Measurements from ENCODE around the gene C2orf66. TPM values are rescaled to one million over a fixed set of nuclear protein-coding genes. Genes with fewer than 3 reads are reported as not detected.

Gene C2orf66
- under 1 TPM in 1 of 2 donors, not detected in 1; 0.32 TPM for total RNA-seq

DNA sequence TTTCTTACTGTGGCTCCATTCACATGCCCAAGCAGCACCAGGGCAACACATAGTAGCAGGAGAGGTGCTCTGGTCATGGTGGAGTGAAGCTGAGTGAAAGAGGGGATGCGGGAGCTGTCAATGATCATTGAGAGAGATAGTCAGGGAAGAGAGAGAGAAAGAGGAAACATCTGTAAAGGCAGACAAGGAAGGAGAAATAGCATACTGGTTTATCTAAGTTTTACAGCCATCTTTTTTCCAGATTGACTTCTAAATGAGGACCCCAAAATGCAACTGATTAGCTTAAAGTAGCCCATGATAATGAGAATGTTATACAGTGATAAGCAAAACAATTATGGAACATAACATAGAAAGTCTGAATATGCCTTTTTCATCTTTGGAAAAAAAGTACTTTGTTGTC is at the start of gene C2orf66:
TSS of gene C2orf66 (minus strand) at position 96 of the 400 bp plus-strand sequence. CDS start at position 77, 19 bp downstream.
- WGBS, result 85% methylated on average over 1 of the region's 1 CpG
- TF ChIP-seq POLR2A (IDR thresholded peaks at IDR 0.05) (no peak), POLR2AphosphoS5 (IDR thresholded peaks at IDR 0.05) (no peak)
- TF ChIP-seq, protein P1, sequence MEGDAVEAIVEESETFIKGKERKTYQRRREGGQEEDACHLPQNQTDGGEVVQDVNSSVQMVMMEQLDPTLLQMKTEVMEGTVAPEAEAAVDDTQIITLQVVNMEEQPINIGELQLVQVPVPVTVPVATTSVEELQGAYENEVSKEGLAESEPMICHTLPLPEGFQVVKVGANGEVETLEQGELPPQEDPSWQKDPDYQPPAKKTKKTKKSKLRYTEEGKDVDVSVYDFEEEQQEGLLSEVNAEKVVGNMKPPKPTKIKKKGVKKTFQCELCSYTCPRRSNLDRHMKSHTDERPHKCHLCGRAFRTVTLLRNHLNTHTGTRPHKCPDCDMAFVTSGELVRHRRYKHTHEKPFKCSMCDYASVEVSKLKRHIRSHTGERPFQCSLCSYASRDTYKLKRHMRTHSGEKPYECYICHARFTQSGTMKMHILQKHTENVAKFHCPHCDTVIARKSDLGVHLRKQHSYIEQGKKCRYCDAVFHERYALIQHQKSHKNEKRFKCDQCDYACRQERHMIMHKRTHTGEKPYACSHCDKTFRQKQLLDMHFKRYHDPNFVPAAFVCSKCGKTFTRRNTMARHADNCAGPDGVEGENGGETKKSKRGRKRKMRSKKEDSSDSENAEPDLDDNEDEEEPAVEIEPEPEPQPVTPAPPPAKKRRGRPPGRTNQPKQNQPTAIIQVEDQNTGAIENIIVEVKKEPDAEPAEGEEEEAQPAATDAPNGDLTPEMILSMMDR (IDR thresholded peaks at IDR 0.05), result no peak
- Histone ChIP-seq H3K9me3 (no peaks in the 10 kb centered on the region), H3K27ac (no peak within 1 kb of the TSS), H3K4me3 (no peak within 1 kb of the TSS), H3K27me3 (replicated peaks; ENCODE audit: insufficient read depth) (peaks cover 2% of the 10 kb centered on the region), H3K36me3 (no peaks in the 10 kb centered on the region), H3K4me1 (replicated peaks) (no peaks in the 10 kb centered on the region)
- no peak for DNase-seq (ENCODE audit: low spot score)
- intact Hi-C loops (cut with DNase I), result no loop called here

DNA sequence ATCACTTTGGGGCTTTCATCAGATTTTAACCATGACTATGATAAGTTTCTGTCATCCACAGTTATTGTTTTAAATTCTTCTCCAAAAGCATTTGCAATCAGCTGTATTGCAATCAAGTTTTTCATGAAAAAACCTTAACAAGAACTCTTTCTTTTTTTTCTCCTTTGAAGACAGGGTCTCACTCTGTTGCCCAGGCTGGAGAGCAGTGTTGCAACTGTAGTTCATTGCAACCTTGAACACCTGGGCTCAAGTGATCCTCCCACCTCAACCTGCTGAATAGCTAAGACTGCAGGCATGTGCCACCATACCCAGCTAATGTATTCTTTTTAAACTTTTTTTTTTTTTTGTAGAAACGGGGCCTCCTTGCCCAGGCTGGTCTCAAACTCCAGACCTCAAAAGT is 45.5 kb upstream of the C2orf66 start:
- WGBS, result 94% methylated on average over 1 of the region's 1 CpG
- Histone ChIP-seq H3K4me1 (replicated peaks) (no peaks in the 10 kb centered on the region), H3K27ac (no peak overlapping the region), H3K9me3 (no peaks in the 10 kb centered on the region), H3K4me3 (no peak overlapping the region), H3K36me3 (no peaks in the 10 kb centered on the region), H3K27me3 (replicated peaks; ENCODE audit: insufficient read depth) (no peaks in the 10 kb centered on the region)
- no peak for DNase-seq (ENCODE audit: low spot score)
- intact Hi-C loops (cut with DNase I), result no loop called here
- TF ChIP-seq POLR2A (IDR thresholded peaks at IDR 0.05), result no peak
- TF ChIP-seq, protein P1 (IDR thresholded peaks at IDR 0.05), result no peak
- no peak for TF ChIP-seq POLR2AphosphoS5 (IDR thresholded peaks at IDR 0.05)

DNA sequence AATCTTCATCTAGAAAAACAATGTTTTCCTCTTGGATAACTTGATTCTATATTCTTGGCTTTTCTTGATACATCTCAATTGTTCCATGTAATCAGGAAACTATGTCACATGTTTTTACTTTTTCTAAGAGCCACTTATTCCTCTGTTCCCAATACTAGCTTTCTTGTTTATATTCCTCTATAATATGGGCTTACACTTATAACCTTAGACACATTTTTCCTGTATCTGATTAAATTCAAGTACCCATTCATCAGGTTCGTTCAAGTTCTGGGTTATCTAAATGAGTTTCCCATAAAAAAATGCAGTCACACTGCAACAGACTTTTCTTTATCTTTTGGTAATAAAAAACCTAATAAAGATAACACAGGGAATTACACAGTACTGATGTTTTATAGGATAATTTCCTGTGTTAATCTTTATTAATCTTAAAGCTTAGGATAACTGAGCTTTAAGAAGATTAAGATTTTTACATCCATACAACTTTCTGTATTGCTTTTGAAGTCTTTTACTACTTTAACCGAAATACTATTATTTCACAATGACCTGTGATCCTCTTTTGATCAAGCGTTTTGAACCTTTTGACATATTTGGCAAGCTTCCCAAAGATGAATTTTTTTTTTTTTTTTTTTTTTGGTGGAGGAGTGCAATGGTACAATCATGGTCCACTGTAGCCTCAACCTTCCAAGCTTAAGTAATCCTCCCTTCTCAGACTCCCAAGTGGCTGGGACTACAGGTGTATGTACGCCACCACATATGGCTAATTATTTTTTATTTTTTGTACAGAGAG is 44.3 kb upstream of the C2orf66 start:
- DNase-seq (ENCODE audit: low spot score), result no peak
- no peaks in the 10 kb centered on the region for H3K27me3 ChIP-seq (replicated peaks; ENCODE audit: insufficient read depth)
- no peak overlapping the region for H3K27ac ChIP-seq
- WGBS, result 44% methylated on average over 4 of the region's 4 CpGs
- intact Hi-C loops (cut with DNase I), result no loop called here
- H3K4me3 ChIP-seq, result no peak overlapping the region
- TF ChIP-seq POLR2A (IDR thresholded peaks at IDR 0.05) (no peak), POLR2AphosphoS5 (IDR thresholded peaks at IDR 0.05) (no peak)
- TF ChIP-seq, protein P1 (IDR thresholded peaks at IDR 0.05), result no peak
- H3K9me3 ChIP-seq, result no peaks in the 10 kb centered on the region
- H3K36me3 ChIP-seq, result no peaks in the 10 kb centered on the region
- no peaks in the 10 kb centered on the region for H3K4me1 ChIP-seq (replicated peaks)

DNA sequence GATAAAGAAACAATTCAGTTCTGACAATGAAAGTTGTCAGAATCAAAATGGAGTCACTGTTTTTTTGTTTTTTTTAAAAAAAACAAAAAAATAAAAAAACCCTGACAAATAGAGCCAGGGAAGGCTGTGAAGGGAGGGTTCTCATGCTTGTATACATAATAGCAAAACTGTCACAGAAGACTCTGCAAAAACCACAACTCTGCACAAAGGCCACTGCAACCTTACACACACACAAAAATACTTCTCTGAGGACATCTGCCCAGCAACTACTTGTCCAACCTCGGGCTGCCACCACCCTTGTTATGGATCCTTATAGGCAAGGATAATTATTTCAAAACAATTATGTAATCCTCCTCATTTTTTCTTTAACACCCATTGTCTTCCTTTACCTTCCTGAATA is 41.9 kb upstream of the C2orf66 start:
- WGBS, result 82% methylated on average over 1 of the region's 1 CpG
- no peaks in the 10 kb centered on the region for H3K36me3 ChIP-seq
- no peak overlapping the region for H3K27ac ChIP-seq
- H3K4me3 ChIP-seq, result no peak overlapping the region
- no peaks in the 10 kb centered on the region for H3K27me3 ChIP-seq (replicated peaks; ENCODE audit: insufficient read depth)
- TF ChIP-seq, protein P1 (IDR thresholded peaks at IDR 0.05), result no peak
- TF ChIP-seq POLR2A (IDR thresholded peaks at IDR 0.05) (no peak), POLR2AphosphoS5 (IDR thresholded peaks at IDR 0.05) (no peak)
- no peak for DNase-seq (ENCODE audit: low spot score)
- no peaks in the 10 kb centered on the region for H3K4me1 ChIP-seq (replicated peaks)
- no peaks in the 10 kb centered on the region for H3K9me3 ChIP-seq
- intact Hi-C loops (cut with DNase I), result no loop called here

DNA sequence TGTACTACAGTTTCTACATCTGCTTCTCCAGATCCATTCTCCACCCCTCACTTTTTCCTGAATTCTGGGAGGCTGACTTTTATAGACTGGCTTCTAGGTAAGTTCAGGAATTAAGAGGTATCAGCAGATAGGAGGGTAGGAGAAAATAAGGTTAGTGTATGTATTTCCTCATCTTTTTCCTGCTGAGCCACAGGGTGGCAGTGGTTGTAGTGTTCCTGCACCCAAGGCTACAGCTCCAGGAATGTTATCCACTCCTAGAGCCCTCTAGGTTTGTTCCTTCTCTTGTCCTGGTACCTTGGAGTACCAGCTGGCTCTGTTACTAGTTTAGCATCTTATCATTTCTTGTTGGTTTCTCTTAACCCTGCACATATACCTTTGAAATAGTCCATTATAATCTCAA is 40.7 kb upstream of the C2orf66 start:
- intact Hi-C loops (cut with DNase I), result no loop called here
- peak; percentile 8 for DNase-seq (ENCODE audit: low spot score)
- Histone ChIP-seq H3K27ac (no peak overlapping the region), H3K4me3 (no peak overlapping the region), H3K36me3 (no peaks in the 10 kb centered on the region), H3K4me1 (replicated peaks) (no peaks in the 10 kb centered on the region), H3K27me3 (replicated peaks; ENCODE audit: insufficient read depth) (no peaks in the 10 kb centered on the region), H3K9me3 (no peaks in the 10 kb centered on the region)
- TF ChIP-seq POLR2AphosphoS5 (IDR thresholded peaks at IDR 0.05) (no peak), POLR2A (IDR thresholded peaks at IDR 0.05) (no peak)
- TF ChIP-seq, protein P1 (IDR thresholded peaks at IDR 0.05), result peak in 1 of 4 experiments; percentile 36
